ENCODE measurements around the gene ARID3B. TPM values are rescaled to one million over a fixed set of nuclear protein-coding genes. Genes with fewer than 3 reads are reported as not detected.

The ARID3B gene
- total and polyA plus RNA-seq, 2 experiments from 2014 or later = 69.8 to 70.5 TPM

DNA sequence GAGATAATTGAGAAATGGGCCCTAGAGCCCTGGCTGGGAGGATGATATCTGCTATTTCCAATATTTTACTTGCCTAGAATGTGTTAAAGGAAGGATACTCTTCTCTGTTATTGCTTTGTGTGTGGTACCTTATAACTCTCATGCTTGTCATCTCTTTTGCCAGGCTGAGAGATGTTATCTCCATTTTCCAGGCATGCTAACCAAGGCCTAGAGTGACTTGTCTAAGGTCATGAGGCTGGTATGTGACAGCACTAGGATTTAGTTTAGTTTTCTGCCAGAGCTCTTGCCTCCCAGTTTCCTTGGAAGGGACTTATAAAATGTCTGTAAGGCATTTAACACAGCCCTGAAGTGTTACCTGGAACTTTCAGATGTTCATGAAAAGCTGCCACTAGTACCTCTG is 76.0 kb downstream of the ARID3B start:
- TF ChIP-seq, protein P1, sequence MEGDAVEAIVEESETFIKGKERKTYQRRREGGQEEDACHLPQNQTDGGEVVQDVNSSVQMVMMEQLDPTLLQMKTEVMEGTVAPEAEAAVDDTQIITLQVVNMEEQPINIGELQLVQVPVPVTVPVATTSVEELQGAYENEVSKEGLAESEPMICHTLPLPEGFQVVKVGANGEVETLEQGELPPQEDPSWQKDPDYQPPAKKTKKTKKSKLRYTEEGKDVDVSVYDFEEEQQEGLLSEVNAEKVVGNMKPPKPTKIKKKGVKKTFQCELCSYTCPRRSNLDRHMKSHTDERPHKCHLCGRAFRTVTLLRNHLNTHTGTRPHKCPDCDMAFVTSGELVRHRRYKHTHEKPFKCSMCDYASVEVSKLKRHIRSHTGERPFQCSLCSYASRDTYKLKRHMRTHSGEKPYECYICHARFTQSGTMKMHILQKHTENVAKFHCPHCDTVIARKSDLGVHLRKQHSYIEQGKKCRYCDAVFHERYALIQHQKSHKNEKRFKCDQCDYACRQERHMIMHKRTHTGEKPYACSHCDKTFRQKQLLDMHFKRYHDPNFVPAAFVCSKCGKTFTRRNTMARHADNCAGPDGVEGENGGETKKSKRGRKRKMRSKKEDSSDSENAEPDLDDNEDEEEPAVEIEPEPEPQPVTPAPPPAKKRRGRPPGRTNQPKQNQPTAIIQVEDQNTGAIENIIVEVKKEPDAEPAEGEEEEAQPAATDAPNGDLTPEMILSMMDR (IDR thresholded peaks at IDR 0.05; ENCODE audit: low read depth, low read length) = no peak
- no peak for DNase-seq (ENCODE audit: low read depth in 1 of 2, low spot score in 1 of 2)
- Histone ChIP-seq H3K27ac (peak overlapping the region; percentile 97), H3K4me3 (peak overlapping the region; percentile 94), H3K27me3 (no peaks in the 10 kb centered on the region), H3K9me3 (ENCODE audit: low read depth) (no peaks in the 10 kb centered on the region), H3K36me3 (peaks cover 25% of the 10 kb centered on the region), H3K4me1 (ENCODE audit: low read depth) (peaks cover 11% of the 10 kb centered on the region)

DNA sequence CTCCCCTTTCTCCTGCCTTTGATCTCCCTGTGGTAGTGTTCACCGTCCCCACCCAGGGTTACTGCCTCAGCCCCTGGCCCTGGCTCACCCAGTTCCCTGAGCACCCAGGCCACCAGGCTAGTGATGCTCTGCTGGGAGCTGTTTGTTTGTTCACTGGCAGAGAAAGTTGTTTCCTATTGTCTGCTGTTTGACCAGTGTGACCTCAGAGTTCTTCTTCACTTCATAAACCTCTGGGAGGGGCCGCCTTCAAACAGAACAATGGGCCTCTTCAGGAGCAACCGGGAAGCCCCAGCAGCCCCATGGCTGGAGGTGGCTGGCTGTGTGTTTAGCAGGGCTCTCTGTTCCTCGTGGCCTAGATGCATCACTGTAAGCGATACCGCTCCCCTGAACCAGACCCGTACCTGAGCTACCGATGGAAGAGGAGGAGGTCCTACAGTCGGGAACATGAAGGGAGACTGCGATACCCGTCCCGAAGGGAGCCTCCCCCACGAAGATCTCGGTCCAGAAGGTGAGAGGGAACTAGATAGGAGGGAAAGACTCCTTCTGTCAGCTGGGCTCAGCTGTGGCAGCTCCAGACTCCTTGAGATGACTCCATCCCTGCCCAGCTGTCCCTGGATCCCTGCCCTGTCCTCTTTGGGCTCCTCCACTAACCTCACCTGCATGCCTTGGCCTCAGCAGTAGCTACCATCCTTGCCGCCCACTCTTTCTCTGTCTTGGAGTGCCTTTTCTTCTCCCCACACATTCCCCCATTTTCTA is 78.0 kb downstream of the ARID3B start:
- Histone ChIP-seq H3K27me3 (no peaks in the 10 kb centered on the region), H3K4me3 (no peak overlapping the region), H3K4me1 (ENCODE audit: low read depth) (peaks cover 11% of the 10 kb centered on the region), H3K27ac (no peak overlapping the region), H3K9me3 (ENCODE audit: low read depth) (no peaks in the 10 kb centered on the region), H3K36me3 (peaks cover 45% of the 10 kb centered on the region)
- DNase-seq (ENCODE audit: low read depth in 1 of 2, low spot score in 1 of 2) = no peak
- TF ChIP-seq, protein P1 (IDR thresholded peaks at IDR 0.05; ENCODE audit: low read depth, low read length) = no peak

DNA sequence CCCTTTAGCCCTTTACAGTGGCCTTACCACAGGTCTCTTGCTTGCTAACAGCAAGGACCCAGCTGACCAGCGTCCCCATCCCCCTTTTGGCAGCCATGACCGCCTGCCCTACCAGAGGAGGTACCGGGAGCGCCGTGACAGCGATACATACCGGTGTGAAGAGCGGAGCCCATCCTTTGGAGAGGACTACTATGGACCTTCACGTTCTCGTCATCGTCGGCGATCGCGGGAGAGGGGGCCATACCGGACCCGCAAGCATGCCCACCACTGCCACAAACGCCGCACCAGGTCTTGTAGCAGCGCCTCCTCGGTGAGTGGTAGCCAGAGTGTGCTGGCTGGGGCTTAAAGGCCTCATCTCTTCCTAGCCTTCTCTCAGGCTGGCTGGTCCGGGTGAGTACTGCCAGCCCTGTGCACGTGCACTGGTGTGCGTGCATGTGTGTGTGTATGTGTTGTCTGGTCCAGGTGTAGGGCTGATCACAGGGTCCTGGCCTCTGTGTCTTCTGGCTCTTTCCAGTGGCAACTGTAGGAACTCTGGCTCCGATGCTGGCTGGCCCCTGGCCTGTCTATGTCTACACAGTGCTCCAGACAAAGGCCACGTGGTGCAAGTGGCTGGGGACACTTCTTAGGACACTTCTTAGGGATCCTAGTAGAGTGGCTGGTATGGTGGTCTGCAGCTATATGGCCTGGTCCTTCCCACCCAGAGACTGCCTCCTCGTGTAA is 79.1 kb downstream of the ARID3B start:
- no peak overlapping the region for H3K4me3 ChIP-seq
- no peaks in the 10 kb centered on the region for H3K27me3 ChIP-seq
- peaks cover 56% of the 10 kb centered on the region for H3K36me3 ChIP-seq
- no peaks in the 10 kb centered on the region for H3K9me3 ChIP-seq (ENCODE audit: low read depth)
- peaks cover 11% of the 10 kb centered on the region for H3K4me1 ChIP-seq (ENCODE audit: low read depth)
- H3K27ac ChIP-seq = no peak overlapping the region
- TF ChIP-seq, protein P1 (IDR thresholded peaks at IDR 0.05; ENCODE audit: low read depth, low read length) = no peak
- DNase-seq (ENCODE audit: low read depth in 1 of 2, low spot score in 1 of 2) = no peak

DNA sequence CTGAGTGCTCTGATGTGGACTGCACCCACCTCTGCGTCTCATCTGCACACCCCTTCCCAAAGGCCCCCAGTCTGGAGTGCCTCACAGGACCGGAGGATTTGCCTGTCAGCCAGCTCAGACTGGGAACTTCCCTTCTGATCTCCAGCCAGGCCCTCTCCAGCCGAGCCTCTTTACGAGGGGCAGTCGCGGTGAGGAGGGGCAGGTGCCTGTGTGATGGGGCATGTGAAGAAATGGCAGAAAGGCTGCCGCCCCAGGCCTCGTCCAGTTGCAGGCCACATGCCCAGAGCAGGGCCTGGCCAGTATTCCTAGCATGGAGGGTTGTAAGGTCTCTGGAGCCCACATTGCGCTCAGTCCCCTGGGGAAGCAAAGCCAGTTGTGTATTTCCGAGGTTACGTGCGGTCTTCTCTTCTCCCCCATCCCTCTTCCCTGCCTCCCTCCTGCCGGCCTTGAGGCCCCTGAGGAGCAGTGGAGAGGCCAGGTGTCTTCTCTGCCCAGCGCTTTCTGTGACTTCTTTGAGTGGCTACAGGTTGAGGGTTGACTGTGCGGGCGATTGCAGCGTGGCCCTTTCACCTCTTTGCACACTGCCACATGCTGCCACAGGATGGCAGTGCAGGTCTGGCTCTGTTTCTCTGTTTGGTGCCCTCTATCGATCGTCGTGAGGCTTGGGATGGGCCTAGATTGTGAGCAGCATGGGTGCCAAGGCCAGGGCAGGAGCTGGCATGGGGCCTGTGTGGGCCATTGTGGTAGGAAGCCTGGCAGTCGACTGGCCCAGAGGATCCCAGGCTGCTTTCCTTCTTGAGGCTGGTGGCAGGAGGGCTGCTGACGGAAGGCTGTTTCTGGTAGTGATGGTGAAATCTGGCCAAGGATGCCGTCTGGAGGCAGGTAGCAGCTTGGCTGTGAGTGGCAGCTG is 79.9 kb downstream of the ARID3B start:
- Histone ChIP-seq H3K27ac (no peak overlapping the region), H3K27me3 (no peaks in the 10 kb centered on the region), H3K4me3 (no peak overlapping the region), H3K36me3 (peaks cover 64% of the 10 kb centered on the region), H3K4me1 (ENCODE audit: low read depth) (peaks cover 11% of the 10 kb centered on the region), H3K9me3 (ENCODE audit: low read depth) (no peaks in the 10 kb centered on the region)
- TF ChIP-seq, protein P1 (IDR thresholded peaks at IDR 0.05; ENCODE audit: low read depth, low read length) = peak; percentile 91
- DNase-seq (ENCODE audit: low read depth in 1 of 2, low spot score in 1 of 2) = peak; percentile 68 to 73

DNA sequence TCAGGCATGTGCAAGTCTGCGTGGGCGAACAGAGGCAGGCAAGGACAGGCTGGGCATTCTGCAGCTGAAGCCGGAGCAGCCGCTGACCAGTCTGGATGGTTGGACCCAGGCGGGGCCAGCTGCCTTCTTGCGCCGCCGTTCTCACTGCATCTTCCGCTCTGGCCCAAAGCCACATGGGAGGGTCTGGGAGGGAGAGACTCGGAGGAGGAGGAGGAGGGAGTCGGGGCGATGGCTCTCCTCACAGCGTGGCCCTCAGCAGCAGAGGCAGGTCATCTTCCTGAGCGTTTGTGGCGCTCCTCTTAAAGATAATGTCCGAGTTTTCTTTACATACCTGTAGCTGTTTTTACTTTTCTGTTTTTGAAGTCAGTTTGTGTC is 80.5 kb downstream of the ARID3B start:
- no peak for DNase-seq (ENCODE audit: low read depth in 1 of 2, low spot score in 1 of 2)
- no peaks in the 10 kb centered on the region for H3K27me3 ChIP-seq
- H3K4me3 ChIP-seq = no peak overlapping the region
- TF ChIP-seq, protein P1 (IDR thresholded peaks at IDR 0.05; ENCODE audit: low read depth, low read length) = no peak
- H3K4me1 ChIP-seq (ENCODE audit: low read depth) = peaks cover 11% of the 10 kb centered on the region
- H3K27ac ChIP-seq = no peak overlapping the region
- peaks cover 70% of the 10 kb centered on the region for H3K36me3 ChIP-seq
- H3K9me3 ChIP-seq (ENCODE audit: low read depth) = no peaks in the 10 kb centered on the region
